PC-9 (cell line): ENCODE data around the gene CARTPT. TPM values are rescaled to one million over a fixed set of nuclear protein-coding genes. Genes with fewer than 3 reads are reported as not detected.

Source experiments
- BruUV-seq: library from RNA; stranded (reverse); fragments of 400-500 nt; replicated peaks from 2 replicates; lab custom pipeline; 2021; lab: Mats Ljungman, UMichigan
- CTCF ChIA-PET: fragments of 300-600 bp; sonication (Branson Sonifier 250); formaldehyde crosslinking; loops from one replicate; lab custom pipeline; 2022; ENCODE audit warnings: antibody characterized with exemption; lab: Charles Lee
- POLR2A ChIA-PET: fragments of 300-600 bp; sonication (Branson Sonifier 250); formaldehyde crosslinking; loops from one replicate; lab custom pipeline; 2022; ENCODE audit warnings: antibody characterized with exemption; ENCODE audit not compliant: unreplicated experiment; lab: Charles Lee
- DNase-seq, 2 experiments: peaks; one replicate each; pipeline versions ENCODE4 v3.0.0 to v3.0.0-alpha.2; 2015 to 2022; ENCODE audit warnings: mixed read lengths in 1 of 2
- H2AFZ ChIP-seq: fragments of 200-600 bp; sonication (generic); 2 replicates; pipeline ENCODE4 v1.8.1; 2017; ENCODE audit warnings: antibody characterized with exemption
- H3F3A ChIP-seq: fragments of 200-600 bp; sonication (generic); 2 replicates; pipeline ENCODE4 v1.8.1; 2017; ENCODE audit warnings: antibody characterized with exemption, mild to moderate bottlenecking, low read depth; ENCODE audit not compliant: insufficient read depth
- H3K27ac ChIP-seq: fragments of 200-600 bp; sonication (generic); 2 replicates; pipeline ENCODE4 v1.6.1; 2016; ENCODE audit warnings: mixed run types
- H3K27me3 ChIP-seq: fragments of 200-600 bp; sonication (generic); 2 replicates; pipeline ENCODE4 v1.6.1; 2016; ENCODE audit warnings: low read depth, mixed run types; ENCODE audit not compliant: insufficient read depth
- H3K36me3 ChIP-seq: fragments of 200-600 bp; sonication (generic); 2 replicates; pipeline ENCODE4 v1.6.1; 2016; ENCODE audit warnings: low read depth, mixed run types
- H3K4me1 ChIP-seq: fragments of 200-600 bp; sonication (generic); replicated peaks from 2 replicates; pipeline ENCODE4 v1.6.1; 2016; ENCODE audit warnings: mixed run types; ENCODE audit not compliant: insufficient read depth
- H3K4me2 ChIP-seq: fragments of 200-600 bp; sonication (generic); 2 replicates; pipeline ENCODE4 v1.6.1; 2017; ENCODE audit warnings: mixed run types
- H3K4me3 ChIP-seq: fragments of 200-600 bp; sonication (generic); 2 replicates; pipeline ENCODE4 v1.6.1; 2016; ENCODE audit warnings: mixed run types
- H3K79me2 ChIP-seq: fragments of 200-600 bp; sonication (generic); 2 replicates; pipeline ENCODE4 v1.6.1; 2017; ENCODE audit warnings: low read depth, mixed run types
- H3K9me2 ChIP-seq: fragments of 200-600 bp; sonication (generic); 2 replicates; pipeline ENCODE4 v1.8.1; 2017; ENCODE audit warnings: mild to moderate bottlenecking; ENCODE audit not compliant: insufficient read depth
- H3K9me3 ChIP-seq: fragments of 200-600 bp; sonication (generic); 2 replicates; pipeline ENCODE4 v1.8.1; 2016; ENCODE audit warnings: low read depth; ENCODE audit not compliant: insufficient read depth
- H4K20me1 ChIP-seq: fragments of 200-600 bp; sonication (generic); 2 replicates; pipeline ENCODE4 v1.8.1; 2017; ENCODE audit not compliant: insufficient read depth
- EZH2 ChIP-seq: fragments of 200-600 bp; sonication (generic); IDR thresholded peaks from 2 replicates; pipeline ENCODE4 v1.8.0; 2017; ENCODE audit warnings: antibody characterized with exemption, low read depth
- intact Hi-C: fragments of 100-400 bp; cut with micrococcal nuclease; formaldehyde crosslinking; loops from one replicate; pipeline ENCODE4 v1.10.0; 2022; ENCODE audit not compliant: unreplicated experiment
- total RNA-seq: library from RNA; stranded (reverse); gene quantifications from 2 replicates; pipeline ENCODE4 v1.2.3, GENCODE V29; 2021
- TF ChIP-seq, protein P1 (sequence below): fragments of 200-600 bp; sonication (generic); conservative IDR thresholded peaks from 2 replicates; pipeline ENCODE4 v1.6.1; 2017; ENCODE audit warnings: mixed run types, antibody characterized with exemption, mild to moderate bottlenecking, moderate library complexity

The CARTPT gene
- total RNA-seq, 1 experiment from 2014 or later = not detected

GRCh38 chr5:71680510-71680909, 38.6 kb upstream of the CARTPT start:
- no peaks in the 10 kb centered on the region for H3F3A ChIP-seq
- intact Hi-C loops = no loop called here
- CTCF ChIA-PET = no interaction called here
- no peaks in the 10 kb centered on the region for H3K9me2 ChIP-seq
- no peak for DNase-seq
- H2AFZ ChIP-seq = no peak overlapping the region
- H3K4me1 ChIP-seq = no peaks in the 10 kb centered on the region
- H3K27ac ChIP-seq = no peak overlapping the region
- no peaks in the 10 kb centered on the region for H3K9me3 ChIP-seq
- TF ChIP-seq EZH2 = no peak
- TF ChIP-seq, protein P1, sequence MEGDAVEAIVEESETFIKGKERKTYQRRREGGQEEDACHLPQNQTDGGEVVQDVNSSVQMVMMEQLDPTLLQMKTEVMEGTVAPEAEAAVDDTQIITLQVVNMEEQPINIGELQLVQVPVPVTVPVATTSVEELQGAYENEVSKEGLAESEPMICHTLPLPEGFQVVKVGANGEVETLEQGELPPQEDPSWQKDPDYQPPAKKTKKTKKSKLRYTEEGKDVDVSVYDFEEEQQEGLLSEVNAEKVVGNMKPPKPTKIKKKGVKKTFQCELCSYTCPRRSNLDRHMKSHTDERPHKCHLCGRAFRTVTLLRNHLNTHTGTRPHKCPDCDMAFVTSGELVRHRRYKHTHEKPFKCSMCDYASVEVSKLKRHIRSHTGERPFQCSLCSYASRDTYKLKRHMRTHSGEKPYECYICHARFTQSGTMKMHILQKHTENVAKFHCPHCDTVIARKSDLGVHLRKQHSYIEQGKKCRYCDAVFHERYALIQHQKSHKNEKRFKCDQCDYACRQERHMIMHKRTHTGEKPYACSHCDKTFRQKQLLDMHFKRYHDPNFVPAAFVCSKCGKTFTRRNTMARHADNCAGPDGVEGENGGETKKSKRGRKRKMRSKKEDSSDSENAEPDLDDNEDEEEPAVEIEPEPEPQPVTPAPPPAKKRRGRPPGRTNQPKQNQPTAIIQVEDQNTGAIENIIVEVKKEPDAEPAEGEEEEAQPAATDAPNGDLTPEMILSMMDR = no peak
- H3K79me2 ChIP-seq = no peaks in the 10 kb centered on the region
- POLR2A ChIA-PET = no interaction called here
- H3K27me3 ChIP-seq = no peaks in the 10 kb centered on the region; the same call in 1 of the 2 replicates
- no peak overlapping the region for H3K4me3 ChIP-seq
- no peak overlapping the region for H3K4me2 ChIP-seq
- no TSS peak for BruUV-seq
- H4K20me1 ChIP-seq = no peaks in the 10 kb centered on the region
- H3K36me3 ChIP-seq = no peaks in the 10 kb centered on the region

- H3K79me2 ChIP-seq = no peaks in the 10 kb centered on the region
- H3K9me3 ChIP-seq = no peaks in the 10 kb centered on the region
- no TSS peak for BruUV-seq
Observed at GRCh38 chr5:71681296-71681695, 37.8 kb upstream of the CARTPT start.

GRCh38 chr5:71684309-71684708, 34.8 kb upstream of the CARTPT start:
- H3K4me3 ChIP-seq = no peak overlapping the region
- no peak for DNase-seq
- H3K4me2 ChIP-seq = no peak overlapping the region
- intact Hi-C loops = no loop called here
- H2AFZ ChIP-seq = no peak overlapping the region
- H3K4me1 ChIP-seq = no peaks in the 10 kb centered on the region
- no peaks in the 10 kb centered on the region for H3F3A ChIP-seq
- no peaks in the 10 kb centered on the region for H3K79me2 ChIP-seq
- H3K27me3 ChIP-seq = no peaks in the 10 kb centered on the region; the same call in 1 of the 2 replicates
- BruUV-seq = no TSS peak
- no peaks in the 10 kb centered on the region for H3K9me3 ChIP-seq
- POLR2A ChIA-PET = interaction anchor here (0.6 kb wide), 1 partner anchor 11 kb away, joined by 3 read pairs; no protein-coding TSS in a partner anchor
- no peaks in the 10 kb centered on the region for H3K36me3 ChIP-seq
- H3K27ac ChIP-seq = no peak overlapping the region
- H4K20me1 ChIP-seq = no peaks in the 10 kb centered on the region
- CTCF ChIA-PET = no interaction called here
- no peak for TF ChIP-seq EZH2
- TF ChIP-seq, protein P1 = no peak
- no peaks in the 10 kb centered on the region for H3K9me2 ChIP-seq

More at GRCh38 chr5:71681296-71681695, 37.8 kb upstream of the CARTPT start:
- Histone ChIP-seq H3K4me2 (no peak overlapping the region), H3K4me3 (no peak overlapping the region), H3F3A (no peaks in the 10 kb centered on the region), H3K27me3 (no peaks in the 10 kb centered on the region; the same call in 1 of the 2 replicates), H2AFZ (no peak overlapping the region), H4K20me1 (no peaks in the 10 kb centered on the region), H3K9me2 (no peaks in the 10 kb centered on the region), H3K36me3 (no peaks in the 10 kb centered on the region), H3K27ac (no peak overlapping the region), H3K4me1 (no peaks in the 10 kb centered on the region)
- ChIA-PET CTCF (no interaction called here), POLR2A (no interaction called here)
- DNase-seq = no peak
- no peak for TF ChIP-seq EZH2
- TF ChIP-seq, protein P1 = no peak
- intact Hi-C loops = no loop called here
